Fibroblast of lung (primary cell): Measurements from ENCODE around the gene IQSEC3. TPM values are rescaled to one million over a fixed set of nuclear protein-coding genes. Genes with fewer than 3 reads are reported as not detected.

Experiments used
- DNase-seq, 2 donors: peaks; one replicate each; pipeline versions ENCODE4 v3.0.0 to v3.0.0-alpha.2; 2010; ENCODE audit warnings: low read depth in 2 of 2
- H2AFZ ChIP-seq: 2 replicates; pipeline ENCODE4 v1.5.1; 2012; ENCODE audit warnings: low read length, control low read depth, inconsistent platforms
- H3K27ac ChIP-seq: 2 replicates; pipeline ENCODE4 v1.5.1; 2011; ENCODE audit warnings: low read length, control low read depth; ENCODE audit not compliant: insufficient read depth
- H3K27me3 ChIP-seq: 2 replicates; pipeline ENCODE4 v1.5.1; 2011; ENCODE audit warnings: mild to moderate bottlenecking, low read length; ENCODE audit not compliant: control insufficient read depth, insufficient read depth
- H3K36me3 ChIP-seq: 2 replicates; pipeline ENCODE4 v1.5.1; 2011; ENCODE audit warnings: low read length; ENCODE audit not compliant: control insufficient read depth, insufficient read depth
- H3K4me1 ChIP-seq: 2 replicates; pipeline ENCODE4 v1.5.1; 2011; ENCODE audit warnings: low read length; ENCODE audit not compliant: control insufficient read depth, insufficient read depth; ENCODE audit errors: extremely low read depth
- H3K4me2 ChIP-seq: 2 replicates; pipeline ENCODE4 v1.5.1; 2011; ENCODE audit warnings: low read length, control low read depth; ENCODE audit not compliant: insufficient read depth; ENCODE audit errors: extremely low read depth
- H3K4me3 ChIP-seq, 4 experiments: fragments of 200-600 bp in 1 of 4; sonication (generic) in 1 of 4; replicated peaks in 1 of 4; 2 replicates each; pipeline ENCODE4 v1.5.1; 2011 to 2016; ENCODE audit warnings: low read length in 4 of 4, low read depth in 3 of 4, mild to moderate bottlenecking in 3 of 4, control low read depth in 2 of 4, inconsistent platforms in 1 of 4, mixed read lengths in 1 of 4; ENCODE audit not compliant: insufficient read depth in 1 of 4; ENCODE audit errors: control extremely low read depth in 1 of 4
- H3K79me2 ChIP-seq: 2 replicates; pipeline ENCODE4 v1.5.1; 2012; ENCODE audit warnings: mild to moderate bottlenecking, low read length, inconsistent platforms; ENCODE audit not compliant: control insufficient read depth, insufficient read depth
- H3K9ac ChIP-seq: 2 replicates; pipeline ENCODE4 v1.5.1; 2011; ENCODE audit warnings: mild to moderate bottlenecking, low read length, control low read depth; ENCODE audit not compliant: insufficient read depth
- H3K9me3 ChIP-seq: 2 replicates; pipeline ENCODE4 v1.5.1; 2012; ENCODE audit warnings: low read depth, low read length; ENCODE audit not compliant: control insufficient read depth, insufficient read depth
- H4K20me1 ChIP-seq: 2 replicates; pipeline ENCODE4 v1.5.1; 2011; ENCODE audit warnings: low read length; ENCODE audit not compliant: control insufficient read depth, insufficient read depth; ENCODE audit errors: extremely low read depth
- EZH2 ChIP-seq: IDR thresholded peaks from 2 replicates; pipeline ENCODE4 v1.5.1; 2012; ENCODE audit warnings: low read length, control low read depth, mild to moderate bottlenecking; ENCODE audit errors: missing control alignments
- polyA plus RNA-seq, 2 donors: library from polyadenylated mRNA; depleted of rRNA in 1 of 2; stranded (reverse) in 1 of 2; unstranded in 1 of 2; fragments of >200 nt; gene quantifications; 2 replicates each; pipeline ENCODE4 v1.2.1, GENCODE V29; 2011 to 2012; ENCODE audit warnings: missing spikeins in 1 of 2
- total RNA-seq: library from RNA; depleted of rRNA; stranded (reverse); fragments of >200 nt; gene quantifications from 2 replicates; pipeline ENCODE4 v1.2.1, GENCODE V29; 2014
- TF ChIP-seq, protein P1 (sequence below), 2 donors: IDR thresholded peaks in 1 of 2; conservative IDR thresholded peaks in 1 of 2; 1 replicate in 1 of 2; 2 replicates in 1 of 2; pipeline ENCODE4 v1.5.1; 2011 to 2012; ENCODE audit warnings: low read length in 2 of 2, control low read depth in 1 of 2, inconsistent platforms in 1 of 2, low read depth in 1 of 2, mild to moderate bottlenecking in 1 of 2

The IQSEC3 gene
- total and polyA plus RNA-seq, 2 donors (not counting 1 experiment from before 2014, with no cell fraction given), result 0.14 to 1.3 TPM

DNA sequence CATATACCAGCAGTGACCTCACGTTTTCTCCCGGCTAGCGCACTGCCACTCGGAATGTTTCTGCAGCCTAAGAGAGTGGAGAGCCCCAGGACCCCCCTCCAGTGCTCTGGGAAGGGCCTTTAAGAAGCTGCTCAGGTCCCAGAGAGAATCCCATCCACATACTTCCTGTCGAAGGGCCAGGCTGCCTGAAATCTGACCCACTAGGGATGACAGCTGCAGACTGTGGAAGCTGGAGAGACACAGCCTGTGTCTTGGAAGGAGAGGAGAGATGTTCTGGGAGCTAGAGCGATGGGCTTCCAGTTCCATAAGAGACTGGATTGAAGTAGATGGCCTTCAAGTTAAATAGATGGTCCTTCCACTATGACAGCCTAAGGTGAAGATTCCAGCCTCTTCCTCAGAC, 54.4 kb downstream of the IQSEC3 start:
- TF ChIP-seq, protein P1, sequence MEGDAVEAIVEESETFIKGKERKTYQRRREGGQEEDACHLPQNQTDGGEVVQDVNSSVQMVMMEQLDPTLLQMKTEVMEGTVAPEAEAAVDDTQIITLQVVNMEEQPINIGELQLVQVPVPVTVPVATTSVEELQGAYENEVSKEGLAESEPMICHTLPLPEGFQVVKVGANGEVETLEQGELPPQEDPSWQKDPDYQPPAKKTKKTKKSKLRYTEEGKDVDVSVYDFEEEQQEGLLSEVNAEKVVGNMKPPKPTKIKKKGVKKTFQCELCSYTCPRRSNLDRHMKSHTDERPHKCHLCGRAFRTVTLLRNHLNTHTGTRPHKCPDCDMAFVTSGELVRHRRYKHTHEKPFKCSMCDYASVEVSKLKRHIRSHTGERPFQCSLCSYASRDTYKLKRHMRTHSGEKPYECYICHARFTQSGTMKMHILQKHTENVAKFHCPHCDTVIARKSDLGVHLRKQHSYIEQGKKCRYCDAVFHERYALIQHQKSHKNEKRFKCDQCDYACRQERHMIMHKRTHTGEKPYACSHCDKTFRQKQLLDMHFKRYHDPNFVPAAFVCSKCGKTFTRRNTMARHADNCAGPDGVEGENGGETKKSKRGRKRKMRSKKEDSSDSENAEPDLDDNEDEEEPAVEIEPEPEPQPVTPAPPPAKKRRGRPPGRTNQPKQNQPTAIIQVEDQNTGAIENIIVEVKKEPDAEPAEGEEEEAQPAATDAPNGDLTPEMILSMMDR (conservative IDR thresholded peaks at IDR 0.05 in 1 of 2, IDR thresholded peaks at IDR 0.05 in 1 of 2; ENCODE audit: low read depth in 1 of 2, low read length in 2 of 2), result no peak
- no peak for TF ChIP-seq EZH2
- Histone ChIP-seq H3K9ac (no peak overlapping the region), H3K36me3 (no peaks in the 10 kb centered on the region), H3K4me3 (no peak overlapping the region), H3K4me2 (no peak overlapping the region), H4K20me1 (no peaks in the 10 kb centered on the region), H2AFZ (no peak overlapping the region), H3K9me3 (no peaks in the 10 kb centered on the region), H3K27ac (no peak overlapping the region), H3K27me3 (peaks cover 2% of the 10 kb centered on the region), H3K4me1 (no peaks in the 10 kb centered on the region), H3K79me2 (no peaks in the 10 kb centered on the region)
- no peak for DNase-seq

DNA sequence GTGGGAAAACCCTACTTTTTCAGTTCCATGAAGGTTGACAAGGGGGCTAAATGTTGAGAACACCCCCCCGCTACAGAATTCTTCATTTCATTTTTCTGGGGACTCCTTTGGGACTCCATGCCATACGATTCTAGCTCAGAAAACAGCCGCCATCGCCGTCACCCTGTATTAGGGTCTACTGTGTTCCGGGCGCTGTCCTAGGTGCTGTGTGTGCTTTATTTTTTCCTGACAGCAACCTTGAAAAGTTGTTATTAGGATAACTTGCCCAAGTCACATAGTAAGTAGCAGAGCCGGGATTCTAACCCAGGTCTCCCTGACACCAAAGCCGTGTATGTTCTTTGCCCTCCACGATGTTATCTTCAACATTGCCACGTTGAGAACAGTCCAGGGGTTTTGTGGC, 55.1 kb downstream of the IQSEC3 start:
- Histone ChIP-seq H3K36me3 (no peaks in the 10 kb centered on the region), H3K9me3 (no peaks in the 10 kb centered on the region), H3K79me2 (no peaks in the 10 kb centered on the region), H3K27me3 (peaks cover 2% of the 10 kb centered on the region), H3K27ac (no peak overlapping the region), H2AFZ (no peak overlapping the region), H3K4me3 (no peak overlapping the region), H3K9ac (no peak overlapping the region), H3K4me1 (no peaks in the 10 kb centered on the region), H3K4me2 (no peak overlapping the region), H4K20me1 (no peaks in the 10 kb centered on the region)
- DNase-seq, result no peak
- no peak for TF ChIP-seq EZH2
- TF ChIP-seq, protein P1 (conservative IDR thresholded peaks at IDR 0.05 in 1 of 2, IDR thresholded peaks at IDR 0.05 in 1 of 2; ENCODE audit: low read depth in 1 of 2, low read length in 2 of 2), result no peak

DNA sequence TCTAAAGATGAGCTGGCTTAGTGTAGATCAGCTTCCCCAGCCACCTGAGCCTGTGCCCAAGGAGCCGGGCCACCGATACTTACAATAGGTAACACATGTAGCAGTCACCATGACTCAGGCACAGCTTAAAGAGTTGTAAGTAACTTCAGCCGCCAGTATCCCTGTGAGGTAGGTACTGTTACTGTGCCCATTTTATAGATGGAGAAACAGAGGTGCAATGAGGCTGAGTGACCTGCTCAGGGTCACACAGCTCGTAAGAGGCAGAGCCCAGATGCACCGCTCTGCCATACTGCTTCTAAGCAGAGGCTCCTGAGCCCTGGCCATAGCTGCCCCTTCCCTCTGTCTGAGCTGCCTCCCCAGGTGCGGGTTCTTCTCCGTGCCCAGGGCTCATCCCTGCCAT, 58.5 kb downstream of the IQSEC3 start:
- no peak overlapping the region for H3K9ac ChIP-seq
- no peaks in the 10 kb centered on the region for H3K4me1 ChIP-seq
- H3K27ac ChIP-seq, result no peak overlapping the region
- peaks cover 5% of the 10 kb centered on the region for H3K27me3 ChIP-seq
- no peak for DNase-seq
- no peaks in the 10 kb centered on the region for H3K79me2 ChIP-seq
- no peaks in the 10 kb centered on the region for H4K20me1 ChIP-seq
- no peak overlapping the region for H2AFZ ChIP-seq
- H3K9me3 ChIP-seq, result no peaks in the 10 kb centered on the region
- TF ChIP-seq EZH2, result no peak
- TF ChIP-seq, protein P1 (conservative IDR thresholded peaks at IDR 0.05 in 1 of 2, IDR thresholded peaks at IDR 0.05 in 1 of 2; ENCODE audit: low read depth in 1 of 2, low read length in 2 of 2), result no peak
- no peak overlapping the region for H3K4me3 ChIP-seq
- no peaks in the 10 kb centered on the region for H3K36me3 ChIP-seq
- H3K4me2 ChIP-seq, result no peak overlapping the region
